Astrocyte (in vitro differentiated cells and primary cell): ENCODE results near the gene CD200R1L.

ENCODE experiments used
- CTCF ChIP-seq: IDR thresholded peaks from 2 replicates; pipeline ENCODE4 v1.5.1; 2011; ENCODE audit warnings: low read depth, mild to moderate bottlenecking, inconsistent platforms, low read length, moderate library complexity; ENCODE audit not compliant: insufficient read depth
- EZH2 ChIP-seq: IDR thresholded peaks from 2 replicates; pipeline ENCODE4 v1.6.1; 2012; ENCODE audit warnings: mild to moderate bottlenecking, low read length, inconsistent platforms; ENCODE audit not compliant: insufficient read depth

GRCh38 chr3:112889357-112889756 is 42.7 kb upstream of the CD200R1L start:
- TF ChIP-seq CTCF (no peak), EZH2 (no peak)
